CD4-positive, alpha-beta T cell (primary cell): ENCODE measurements around the gene MRPS34. TPM values are rescaled to one million over a fixed set of nuclear protein-coding genes. Genes with fewer than 3 reads are reported as not detected.

Source experiments
- ATAC-seq: fragments of 200-7000 bp; cut with Tn5 transposase; one replicate; pipeline ENCODE4 v1.10.0; 2022; ENCODE audit warnings: mild to moderate bottlenecking; ENCODE audit not compliant: poor library complexity
- CTCF ChIA-PET: fragments of 350-600 bp; sonication (Branson Sonifier 250); formaldehyde crosslinking; loops from one replicate; lab custom pipeline; 2021; ENCODE audit warnings: antibody characterized with exemption, inconsistent platforms; lab: Charles Lee
- POLR2A ChIA-PET: fragments of 350-600 bp; sonication (Branson Sonifier 250); formaldehyde crosslinking; loops from one replicate; lab custom pipeline; 2021; ENCODE audit warnings: antibody characterized with exemption, inconsistent platforms; lab: Charles Lee
- DNase-seq, 14 experiments: peaks; one replicate each; pipeline ENCODE4 v3.0.0-alpha.2; 2013 to 2020; ENCODE audit warnings: mixed read lengths in 2 of 14
- H3K27ac ChIP-seq, 2 donors: one replicate each; pipeline versions ENCODE4 v1.5.1 to v1.7.0; 2013; ENCODE audit warnings: low read length in 2 of 2, low read depth in 1 of 2, mild to moderate bottlenecking in 1 of 2
- H3K27me3 ChIP-seq, 2 experiments: 1 replicate in 1 of 2; 2 replicates in 1 of 2; pipeline versions ENCODE4 v1.6.1 to v1.7.0; 2013; ENCODE audit warnings: low read length in 2 of 2, control low read depth in 1 of 2, mild to moderate bottlenecking in 1 of 2, moderate library complexity in 1 of 2; ENCODE audit not compliant: insufficient read depth in 2 of 2, control insufficient read depth in 1 of 2
- H3K36me3 ChIP-seq: one replicate; pipeline ENCODE4 v1.6.1; 2013; ENCODE audit warnings: low read length, control low read depth; ENCODE audit not compliant: insufficient read depth
- H3K4me1 ChIP-seq: one replicate; pipeline ENCODE4 v1.6.1; 2013; ENCODE audit warnings: low read length, control low read depth; ENCODE audit not compliant: insufficient read depth
- H3K4me3 ChIP-seq: one replicate; pipeline ENCODE4 v1.5.1; 2013; ENCODE audit warnings: mild to moderate bottlenecking, low read length, moderate library complexity
- H3K9me3 ChIP-seq, 2 experiments: 1 replicate in 1 of 2; 2 replicates in 1 of 2; pipeline versions ENCODE4 v1.6.1 to v1.7.0; 2013; ENCODE audit warnings: low read length in 2 of 2, mild to moderate bottlenecking in 2 of 2, control low read depth in 1 of 2, moderate library complexity in 1 of 2; ENCODE audit not compliant: control insufficient read depth in 1 of 2, insufficient read depth in 1 of 2
- H3K27ac Mint-ChIP-seq: one replicate; pipeline ENCODE4 v1.8.0; 2020; ENCODE audit warnings: mixed read lengths
- H3K27me3 Mint-ChIP-seq: one replicate; pipeline ENCODE4 v1.8.0; 2021; ENCODE audit warnings: mixed read lengths
- H3K36me3 Mint-ChIP-seq: one replicate; pipeline ENCODE4 v1.8.0; 2021; ENCODE audit warnings: low read depth, mixed read lengths
- H3K4me1 Mint-ChIP-seq: one replicate; pipeline ENCODE4 v1.8.0; 2021; ENCODE audit warnings: low read depth, mixed read lengths
- H3K4me3 Mint-ChIP-seq: one replicate; pipeline ENCODE4 v1.8.0; 2020; ENCODE audit warnings: mild to moderate bottlenecking, mixed read lengths
- H3K9me3 Mint-ChIP-seq: one replicate; pipeline ENCODE4 v1.8.0; 2020; ENCODE audit warnings: mixed read lengths
- intact Hi-C, 2 experiments: fragments of 100-400 bp; cut with DNase I in 1 of 2; cut with micrococcal nuclease in 1 of 2; formaldehyde crosslinking; loops; one replicate each; pipeline versions ENCODE4 v1.15.1 to v1.9.0; 2023 to 2025; cut with DNase I, micrococcal nuclease
- total RNA-seq, 174 experiments: library from RNA in 2 of 174; stranded (reverse) in 2 of 174; gene quantifications; one replicate each; pipeline ENCODE4 v1.2.3 and lab custom pipeline; 2021 to 2026
- TF ChIP-seq, protein P1 (sequence below): fragments of 200-600 bp; IDR thresholded peaks from one replicate; pipeline ENCODE4 v1.8.0; 2022; ENCODE audit warnings: antibody characterized with exemption, mild to moderate bottlenecking

Gene MRPS34
- total RNA-seq, 2 experiments from 2014 or later = 25.5 to 26.9 TPM

DNA sequence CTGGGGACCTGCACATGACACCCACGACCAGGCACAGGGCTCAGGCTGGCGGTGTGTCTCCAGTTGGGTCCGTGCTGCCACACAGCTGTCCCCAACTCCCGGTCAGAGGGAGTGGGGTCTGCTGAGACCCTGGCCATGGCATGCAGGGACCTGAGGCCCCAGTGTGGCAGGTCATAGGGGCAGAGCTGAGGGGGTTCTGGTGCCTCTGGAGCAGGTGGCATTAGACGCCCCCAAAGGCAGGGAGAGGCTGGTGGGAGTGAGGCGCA lies 14.1 kb upstream of the MRPS34 start:
- intact Hi-C loops = loop anchor here in 1 of 2 experiments (10.0 kb wide), 2 partner anchors 482 to 1382 kb away; partner anchors contain the start of genes DECR2 and UBE2I

GRCh38 chr16:1786242-1787055 lies 13.5 kb upstream of the MRPS34 start:
- Histone ChIP-seq H3K36me3 (peaks cover 38% of the 10 kb centered on the region), H3K4me1 (peaks cover 39% of the 10 kb centered on the region), H3K9me3 (peaks cover 0 to 6% of the 10 kb centered on the region in 2 experiments), H3K27me3 (no peaks in the 10 kb centered on the region), H3K4me3 (no peak overlapping the region), H3K27ac (no peak overlapping the region)
- POLR2A ChIA-PET = no interaction called here
- intact Hi-C loops = loop anchor here in 1 of 2 experiments (10.0 kb wide), 2 partner anchors 482 to 1382 kb away; partner anchors contain the start of genes DECR2 and UBE2I
- CTCF ChIA-PET = no interaction called here
- DNase-seq (peak in 2 of 14 experiments; percentile 5 to 33), ATAC-seq (no peak)
- H3K4me3 Mint-ChIP-seq = no peak overlapping the region
- TF ChIP-seq, protein P1, sequence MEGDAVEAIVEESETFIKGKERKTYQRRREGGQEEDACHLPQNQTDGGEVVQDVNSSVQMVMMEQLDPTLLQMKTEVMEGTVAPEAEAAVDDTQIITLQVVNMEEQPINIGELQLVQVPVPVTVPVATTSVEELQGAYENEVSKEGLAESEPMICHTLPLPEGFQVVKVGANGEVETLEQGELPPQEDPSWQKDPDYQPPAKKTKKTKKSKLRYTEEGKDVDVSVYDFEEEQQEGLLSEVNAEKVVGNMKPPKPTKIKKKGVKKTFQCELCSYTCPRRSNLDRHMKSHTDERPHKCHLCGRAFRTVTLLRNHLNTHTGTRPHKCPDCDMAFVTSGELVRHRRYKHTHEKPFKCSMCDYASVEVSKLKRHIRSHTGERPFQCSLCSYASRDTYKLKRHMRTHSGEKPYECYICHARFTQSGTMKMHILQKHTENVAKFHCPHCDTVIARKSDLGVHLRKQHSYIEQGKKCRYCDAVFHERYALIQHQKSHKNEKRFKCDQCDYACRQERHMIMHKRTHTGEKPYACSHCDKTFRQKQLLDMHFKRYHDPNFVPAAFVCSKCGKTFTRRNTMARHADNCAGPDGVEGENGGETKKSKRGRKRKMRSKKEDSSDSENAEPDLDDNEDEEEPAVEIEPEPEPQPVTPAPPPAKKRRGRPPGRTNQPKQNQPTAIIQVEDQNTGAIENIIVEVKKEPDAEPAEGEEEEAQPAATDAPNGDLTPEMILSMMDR = no peak
- H3K36me3 Mint-ChIP-seq = peaks cover 25% of the 10 kb centered on the region
- no peaks in the 10 kb centered on the region for H3K27me3 Mint-ChIP-seq
- H3K9me3 Mint-ChIP-seq = no peaks in the 10 kb centered on the region
- peaks cover 22% of the 10 kb centered on the region for H3K4me1 Mint-ChIP-seq
- H3K27ac Mint-ChIP-seq = no peak overlapping the region

More for the DNA sequence above, 14.1 kb upstream of the MRPS34 start:
- ChIA-PET CTCF (no interaction called here), POLR2A (no interaction called here)
- Mint-ChIP-seq H3K27me3 (no peaks in the 10 kb centered on the region), H3K9me3 (no peaks in the 10 kb centered on the region), H3K27ac (no peak overlapping the region), H3K4me3 (no peak overlapping the region), H3K4me1 (peaks cover 17% of the 10 kb centered on the region), H3K36me3 (peaks cover 20% of the 10 kb centered on the region)
- H3K27me3 ChIP-seq = no peaks in the 10 kb centered on the region
- no peak for ATAC-seq
- no peak overlapping the region for H3K27ac ChIP-seq
- peak in 1 of 14 experiments; percentile 3 for DNase-seq
- peaks cover 35% of the 10 kb centered on the region for H3K4me1 ChIP-seq
- peaks cover 38% of the 10 kb centered on the region for H3K36me3 ChIP-seq
- TF ChIP-seq, protein P1 = no peak
- H3K4me3 ChIP-seq = no peak overlapping the region
- H3K9me3 ChIP-seq = peaks cover 0 to 6% of the 10 kb centered on the region in 2 experiments

- Histone ChIP-seq H3K36me3 (peaks cover 34% of the 10 kb centered on the region), H3K9me3 (peaks cover 0 to 6% of the 10 kb centered on the region in 2 experiments), H3K27ac (no peak overlapping the region), H3K27me3 (no peaks in the 10 kb centered on the region), H3K4me1 (peaks cover 45% of the 10 kb centered on the region), H3K4me3 (no peak overlapping the region)
- ATAC-seq = no peak
- Mint-ChIP-seq H3K9me3 (no peaks in the 10 kb centered on the region), H3K4me1 (peaks cover 26% of the 10 kb centered on the region), H3K27me3 (no peaks in the 10 kb centered on the region), H3K27ac (no peak overlapping the region), H3K4me3 (peak overlapping the region; percentile 34), H3K36me3 (peaks cover 29% of the 10 kb centered on the region)
- TF ChIP-seq, protein P1 = no peak
- no peak for DNase-seq
- POLR2A ChIA-PET = no interaction called here
- CTCF ChIA-PET = no interaction called here
- intact Hi-C loops = loop anchor here in 1 of 2 experiments (10.0 kb wide), 2 partner anchors 481 to 1381 kb away; partner anchors contain the start of genes DECR2 and UBE2I
Observed at GRCh38 chr16:1785846-1786170, 12.9 kb upstream of the MRPS34 start.
